ENCODE data around the gene KLC1. TPM values are rescaled to one million over a fixed set of nuclear protein-coding genes. Genes with fewer than 3 reads are reported as not detected.

Gene KLC1
- total RNA-seq, 1 donor from 2014 or later, result 200 TPM

- peak; percentile 76 for DNase-seq (ENCODE audit: low spot score)
These were observed 60.2 kb downstream of the KLC1 start for GRCh38 chr14:103688906-103689902.

- DNase-seq (ENCODE audit: low spot score), result peak; percentile 62
These were observed 61.3 kb downstream of the KLC1 start for GRCh38 chr14:103690332-103690731.

GRCh38 chr14:103691655-103692054, 62.6 kb downstream of the KLC1 start:
- DNase-seq (ENCODE audit: low spot score), result peak; percentile 12

DNA sequence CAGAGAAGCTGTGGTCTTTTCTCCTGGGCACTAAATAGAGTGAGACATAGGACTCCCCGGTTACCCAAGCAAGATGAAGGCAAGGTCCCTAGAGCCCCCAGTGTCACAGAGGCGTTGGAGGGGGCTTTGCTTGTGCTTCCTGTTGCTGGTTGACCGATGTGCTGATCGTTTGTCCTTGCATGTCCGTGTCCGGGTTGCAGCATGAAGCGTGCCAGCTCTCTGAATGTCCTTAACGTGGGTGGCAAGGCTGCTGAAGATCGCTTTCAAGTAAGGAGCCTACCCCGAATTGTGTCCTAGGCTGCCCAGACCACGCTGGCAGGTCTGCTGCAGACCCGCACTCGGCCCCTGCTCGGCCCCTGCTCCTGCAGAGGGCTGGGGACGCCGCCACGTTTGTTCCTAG, 63.1 kb downstream of the KLC1 start:
- DNase-seq (ENCODE audit: low spot score), result peak; percentile 69

- DNase-seq (ENCODE audit: low spot score), result peak; percentile 83
These were observed 63.9 kb downstream of the KLC1 start for GRCh38 chr14:103692871-103693270.

GRCh38 chr14:103693515-103693914, 64.5 kb downstream of the KLC1 start:
- peak; percentile 89 for DNase-seq (ENCODE audit: low spot score)

- DNase-seq (ENCODE audit: low spot score), result no peak
These were observed 65.6 kb downstream of the KLC1 start for GRCh38 chr14:103694572-103695026.

DNA sequence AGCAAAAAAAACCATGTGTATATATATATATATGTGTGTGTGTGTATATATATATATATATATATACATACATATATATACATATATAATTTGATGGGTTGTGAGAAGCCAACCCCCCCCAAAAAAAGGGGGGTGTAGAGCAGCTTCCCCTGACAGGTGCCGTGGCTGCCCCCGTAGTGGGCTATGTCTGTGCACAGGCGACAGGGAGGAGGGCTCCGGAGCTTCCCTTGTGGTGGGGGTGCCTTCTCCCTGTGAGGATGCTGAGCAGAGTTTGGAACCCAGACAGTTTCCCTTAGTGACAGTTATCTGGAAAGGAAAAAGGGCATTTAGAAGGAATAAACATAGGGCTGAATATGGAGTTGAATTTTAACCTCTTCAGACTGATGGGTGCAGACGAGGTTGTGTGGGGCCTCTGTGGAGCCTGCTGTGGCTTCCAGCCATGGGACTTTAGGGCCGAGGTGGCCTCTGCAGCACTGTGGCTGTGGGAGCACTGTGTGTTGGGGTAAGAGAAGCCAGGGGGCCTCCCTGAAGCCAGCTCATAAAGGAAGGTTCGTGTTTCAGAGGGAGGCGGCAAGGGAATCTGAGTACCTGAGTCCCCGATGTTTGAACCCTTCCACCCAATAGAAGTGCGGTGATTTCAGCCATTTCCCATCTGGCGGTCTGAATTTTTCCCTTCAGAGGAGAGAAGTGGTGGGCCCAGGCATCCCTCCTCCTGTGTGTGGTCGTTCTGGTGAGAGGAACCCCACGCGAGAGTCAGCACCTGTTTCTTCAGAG, 66.5 kb downstream of the KLC1 start:
- no peak for DNase-seq (ENCODE audit: low spot score)

DNA sequence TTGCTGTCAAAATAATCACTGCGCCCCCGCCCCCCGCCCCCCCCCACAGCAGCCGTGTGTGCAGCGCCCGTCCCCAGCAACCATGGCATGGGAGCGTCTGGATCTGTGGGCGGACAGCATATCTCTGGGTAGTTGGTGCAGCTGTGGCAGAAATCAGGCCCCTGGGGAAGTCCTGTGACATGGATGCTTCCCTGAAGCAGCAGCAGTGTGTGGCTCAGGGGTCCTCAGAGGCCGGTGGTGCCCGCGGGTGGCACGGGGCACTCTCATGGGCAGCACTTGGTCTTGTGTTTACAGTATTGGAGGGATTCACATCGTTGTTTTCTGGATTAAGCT, 67.0 kb downstream of the KLC1 start:
- no peak for DNase-seq (ENCODE audit: low spot score)

- no peak for DNase-seq (ENCODE audit: low spot score)
These were observed 67.6 kb downstream of the KLC1 start for GRCh38 chr14:103696466-103697071.

GRCh38 chr14:103697206-103697602, 68.2 kb downstream of the KLC1 start:
- no peak for DNase-seq (ENCODE audit: low spot score)

DNA sequence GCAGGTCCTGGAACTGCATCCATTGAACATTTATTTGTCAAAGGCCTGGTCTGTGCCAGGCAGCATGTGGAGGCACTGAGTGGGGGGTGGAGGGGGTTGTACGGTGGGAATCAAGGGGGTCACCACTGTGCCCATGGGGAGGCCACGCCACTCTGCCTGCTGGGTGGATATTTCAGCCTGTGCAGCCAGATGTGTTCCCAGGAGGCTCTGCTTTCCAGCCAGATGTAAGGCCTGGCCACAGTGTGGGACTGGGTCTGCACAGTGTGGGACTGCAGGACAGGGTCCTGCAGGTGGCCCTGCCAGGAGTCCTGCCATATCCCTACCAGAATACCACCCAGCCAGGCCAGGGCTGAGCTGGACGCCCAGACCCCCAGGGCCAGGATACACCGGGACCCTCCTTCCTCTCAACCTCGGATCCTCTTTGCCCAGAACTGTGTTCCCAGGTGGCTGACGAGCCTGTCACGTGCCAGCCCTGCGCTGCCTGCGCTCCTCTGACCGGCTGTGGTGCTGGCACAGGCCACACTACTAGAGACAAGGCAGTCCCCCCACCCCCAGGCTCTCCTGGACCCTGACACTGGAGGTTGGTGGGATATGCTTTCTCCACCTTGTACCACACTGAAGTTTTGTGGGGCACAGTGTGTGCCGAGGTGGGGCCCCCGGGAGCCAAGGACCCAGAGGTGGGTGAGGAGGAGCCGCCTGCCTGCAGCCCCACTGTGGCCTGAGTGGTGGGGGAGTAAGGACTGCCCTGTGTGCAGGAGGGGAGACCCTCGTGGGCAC, 68.8 kb downstream of the KLC1 start:
- no peak for DNase-seq (ENCODE audit: low spot score)

DNA sequence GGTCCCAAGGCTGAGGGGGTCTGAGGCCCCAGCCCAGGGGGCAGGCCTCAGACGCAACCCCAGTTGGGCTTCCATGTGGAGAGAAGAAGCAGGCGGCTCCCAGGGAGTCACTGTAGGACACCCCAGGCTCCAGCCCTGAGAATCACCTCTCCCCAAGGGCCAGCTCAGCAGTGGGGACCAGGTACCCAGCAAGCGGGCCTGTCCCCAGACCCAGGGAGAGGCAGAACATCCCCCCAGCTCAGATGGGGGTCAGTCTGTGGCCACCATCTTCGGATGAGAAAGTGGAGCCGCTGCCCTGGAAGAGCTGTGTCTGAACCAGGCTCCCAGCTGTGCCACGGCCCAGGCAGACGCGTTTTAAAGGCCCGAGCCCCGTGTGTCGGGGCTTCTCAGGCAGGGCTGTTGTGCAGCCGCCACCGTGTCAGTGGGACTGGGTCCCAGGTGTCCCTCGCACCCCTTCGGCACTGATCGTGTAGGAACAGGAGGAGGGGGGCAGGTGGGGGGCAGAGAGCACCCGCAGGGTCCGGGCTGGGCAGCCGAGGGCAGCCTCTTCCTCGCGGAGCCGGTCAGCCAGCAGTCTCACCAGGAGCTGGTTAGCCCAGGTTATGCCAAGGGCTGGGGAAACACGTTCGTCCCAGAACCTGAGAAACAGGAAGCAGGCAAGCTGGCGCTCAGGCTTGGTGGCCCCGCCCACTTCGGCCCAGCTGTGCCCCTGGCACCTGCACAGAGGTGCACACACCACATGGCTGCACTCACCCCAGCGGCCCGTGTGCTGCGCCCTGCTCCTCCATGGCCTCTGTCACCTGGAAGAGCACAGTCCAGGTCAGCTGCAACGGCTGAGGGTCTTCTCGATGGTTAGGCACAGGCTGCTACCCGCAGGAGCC, 69.6 kb downstream of the KLC1 start:
- no peak for DNase-seq (ENCODE audit: low spot score)

DNA sequence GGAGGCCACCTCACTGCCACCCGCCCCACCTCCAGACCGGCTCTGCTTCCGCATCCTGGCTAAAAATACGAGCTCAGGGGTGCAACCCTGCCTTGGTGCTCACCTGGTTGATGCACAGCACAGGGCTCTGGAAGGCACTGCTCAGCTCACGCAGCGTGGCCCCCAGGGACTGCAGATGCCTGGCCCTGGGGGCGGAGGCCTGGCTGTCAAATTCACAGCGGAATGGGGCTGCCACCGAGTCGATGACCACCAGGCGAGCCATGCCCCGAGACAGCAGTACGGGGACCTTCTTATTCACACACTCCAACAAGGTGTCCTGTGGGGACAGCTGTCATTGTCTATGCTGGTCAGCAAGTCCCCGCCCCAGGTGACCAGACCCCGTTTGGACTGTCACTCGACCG, 70.2 kb downstream of the KLC1 start:
- no peak for DNase-seq (ENCODE audit: low spot score)

DNA sequence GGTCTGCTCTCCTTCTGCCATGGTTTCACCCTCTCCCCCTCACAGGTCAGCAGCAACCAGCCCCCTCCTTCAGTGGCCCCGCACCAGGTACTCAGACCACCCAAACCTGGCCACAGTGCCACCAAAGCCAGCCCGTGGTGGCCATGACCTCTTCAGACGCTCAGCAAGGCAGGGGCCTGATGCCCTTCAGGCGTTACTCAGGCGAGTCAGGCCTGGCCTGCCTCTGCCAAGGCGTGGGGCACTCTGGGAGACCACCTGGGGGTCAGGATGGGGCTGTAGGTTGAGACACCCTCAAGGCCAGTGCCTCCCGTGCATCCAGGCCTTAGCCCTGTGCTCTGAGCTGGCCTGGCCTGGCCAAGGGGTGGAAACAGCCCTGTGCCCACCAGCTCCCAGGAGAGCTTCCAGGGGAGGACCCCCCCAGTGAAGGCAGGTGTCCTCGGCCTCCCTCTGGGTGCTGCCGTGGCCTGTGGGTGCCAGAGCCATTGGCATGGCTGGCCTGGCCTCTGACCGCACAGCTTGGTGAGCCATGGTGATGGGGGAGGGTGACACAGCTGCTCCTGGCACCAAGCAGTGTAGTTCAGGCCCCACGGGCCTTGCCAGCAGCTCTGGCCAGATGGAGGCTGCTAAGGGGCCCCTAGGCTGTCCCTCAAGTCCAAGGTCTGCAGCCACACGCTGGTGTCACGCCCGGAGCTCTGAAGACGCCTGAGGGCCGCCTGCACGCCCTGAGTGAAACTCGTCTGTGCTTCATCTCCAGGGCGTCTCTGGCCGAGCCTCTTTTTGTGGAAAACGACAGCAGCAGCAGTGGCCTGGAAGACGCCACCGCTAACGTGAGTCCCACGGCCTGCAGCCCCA, 71.1 kb downstream of the KLC1 start:
- DNase-seq (ENCODE audit: low spot score), result no peak

GRCh38 chr14:103700753-103701490, 71.9 kb downstream of the KLC1 start:
- no peak for DNase-seq (ENCODE audit: low spot score)

DNA sequence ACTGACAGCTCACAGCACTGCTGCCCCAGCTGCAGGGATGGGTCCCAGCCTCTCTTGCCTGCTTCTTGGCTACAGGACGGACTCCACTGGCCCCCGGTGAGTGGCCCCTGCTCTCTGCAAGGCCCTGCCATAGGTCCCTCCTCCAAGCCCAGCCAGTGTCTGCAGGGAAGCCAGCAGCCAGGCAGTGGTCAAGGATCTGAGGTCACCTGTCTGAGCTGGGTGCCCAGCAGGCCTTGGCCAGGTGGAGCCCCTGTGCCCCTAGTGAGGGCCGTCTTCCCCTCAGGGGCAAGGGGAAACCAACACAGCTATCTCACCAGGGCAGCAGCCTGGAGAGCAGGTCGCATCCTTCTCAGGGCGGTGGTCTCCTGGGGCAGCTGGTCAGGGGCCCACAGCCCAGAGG, 73.1 kb downstream of the KLC1 start:
- no peak for DNase-seq (ENCODE audit: low spot score)

All from mesenteric fat pad (tissue), 1 donor.